H9 (cell line): ENCODE results near the gene ITIH2. TPM values are rescaled to one million over a fixed set of nuclear protein-coding genes. Genes with fewer than 3 reads are reported as not detected.

Source experiments
- DNase-seq: peaks from one replicate; pipeline ENCODE4 v3.0.0-alpha.2; 2017
- H2AFZ ChIP-seq: one replicate; pipeline ENCODE4 v1.6.1; 2013; ENCODE audit warnings: mild to moderate bottlenecking, low read length, control low read depth, moderate library complexity
- H2AK5ac ChIP-seq: 2 replicates; pipeline ENCODE4 v1.6.1; 2013; ENCODE audit warnings: low read length, control low read depth, mixed read lengths; ENCODE audit not compliant: insufficient read length
- H2BK120ac ChIP-seq: one replicate; pipeline ENCODE4 v1.6.1; 2013; ENCODE audit warnings: low read depth, mild to moderate bottlenecking, low read length, control low read depth, inconsistent platforms; ENCODE audit not compliant: poor library complexity, severe bottlenecking
- H2BK12ac ChIP-seq: 2 replicates; pipeline ENCODE4 v1.6.1; 2013; ENCODE audit warnings: low read length, control low read depth, mixed read lengths, low read depth; ENCODE audit not compliant: insufficient read length
- H2BK15ac ChIP-seq: 2 replicates; pipeline ENCODE4 v1.6.1; 2013; ENCODE audit warnings: low read depth, low read length, control low read depth
- H2BK20ac ChIP-seq: one replicate; pipeline ENCODE4 v1.6.1; 2013; ENCODE audit warnings: low read depth, mild to moderate bottlenecking, low read length, control low read depth, inconsistent platforms; ENCODE audit not compliant: poor library complexity, severe bottlenecking
- H2BK5ac ChIP-seq: 2 replicates; pipeline ENCODE4 v1.6.1; 2013; ENCODE audit warnings: low read length, control low read depth, mixed read lengths; ENCODE audit not compliant: insufficient read length
- H3K14ac ChIP-seq: 2 replicates; pipeline ENCODE4 v1.6.1; 2013; ENCODE audit warnings: low read length, control low read depth; ENCODE audit not compliant: insufficient read depth
- H3K18ac ChIP-seq: 2 replicates; pipeline ENCODE4 v1.6.1; 2013; ENCODE audit warnings: low read depth, mild to moderate bottlenecking, mixed read lengths, low read length, control low read depth; ENCODE audit not compliant: insufficient read length
- H3K23ac ChIP-seq: 2 replicates; pipeline ENCODE4 v1.6.1; 2013; ENCODE audit warnings: low read length, control low read depth, mixed read lengths, low read depth; ENCODE audit not compliant: insufficient read length
- H3K23me2 ChIP-seq: 2 replicates; pipeline ENCODE4 v1.6.1; 2013; ENCODE audit warnings: low read depth, mild to moderate bottlenecking, mixed read lengths, low read length, control low read depth; ENCODE audit not compliant: insufficient read length, poor library complexity, severe bottlenecking
- H3K27ac ChIP-seq: 2 replicates; pipeline ENCODE4 v1.5.1; 2013; ENCODE audit warnings: low read length, control low read depth, mixed read lengths, low read depth; ENCODE audit not compliant: insufficient read length
- H3K27me3 ChIP-seq: 2 replicates; pipeline ENCODE4 v1.6.1; 2013; ENCODE audit warnings: low read length, control low read depth, inconsistent platforms; ENCODE audit not compliant: insufficient read depth
- H3K4ac ChIP-seq: 2 replicates; pipeline ENCODE4 v1.6.1; 2013; ENCODE audit warnings: low read depth, mild to moderate bottlenecking, control low read depth, inconsistent platforms, low read length, moderate library complexity
- H3K4me1 ChIP-seq: 2 replicates; pipeline ENCODE4 v1.6.1; 2013; ENCODE audit warnings: low read length, control low read depth, inconsistent platforms; ENCODE audit not compliant: insufficient read depth
- H3K4me2 ChIP-seq: 2 replicates; pipeline ENCODE4 v1.6.1; 2013; ENCODE audit warnings: low read length, control low read depth, mixed read lengths; ENCODE audit not compliant: insufficient read length, insufficient read depth
- H3K56ac ChIP-seq: 2 replicates; pipeline ENCODE4 v1.6.1; 2013; ENCODE audit warnings: low read depth, mild to moderate bottlenecking, mixed read lengths, low read length, control low read depth; ENCODE audit not compliant: insufficient read length
- H3K79me1 ChIP-seq: 2 replicates; pipeline ENCODE4 v1.6.1; 2013; ENCODE audit warnings: low read depth, mild to moderate bottlenecking, moderate library complexity, low read length, control low read depth, inconsistent platforms; ENCODE audit not compliant: insufficient read depth, poor library complexity, severe bottlenecking
- H3K79me2 ChIP-seq: 2 replicates; pipeline ENCODE4 v1.6.1; 2013; ENCODE audit warnings: low read length, control low read depth, inconsistent platforms; ENCODE audit not compliant: insufficient read depth
- H3K9ac ChIP-seq: 2 replicates; pipeline ENCODE4 v1.6.1; 2013; ENCODE audit warnings: low read length, control low read depth, mixed read lengths; ENCODE audit not compliant: insufficient read length; ENCODE audit errors: extremely low read depth
- H3K9me3 ChIP-seq: one replicate; pipeline ENCODE4 v1.6.1; 2013; ENCODE audit warnings: low read depth, low read length, inconsistent platforms; ENCODE audit not compliant: control insufficient read depth
- H3T11ph ChIP-seq: one replicate; pipeline ENCODE4 v1.6.1; 2013; ENCODE audit warnings: mild to moderate bottlenecking, low read length, control low read depth, inconsistent platforms
- H4K20me1 ChIP-seq: one replicate; pipeline ENCODE4 v1.6.1; 2013; ENCODE audit not compliant: control insufficient read depth, insufficient read length, insufficient read depth
- H4K5ac ChIP-seq: 2 replicates; pipeline ENCODE4 v1.6.1; 2013; ENCODE audit warnings: low read depth, mild to moderate bottlenecking, mixed read lengths, low read length, control low read depth; ENCODE audit not compliant: insufficient read length
- H4K8ac ChIP-seq: replicated peaks from 2 replicates; pipeline ENCODE4 v1.6.1; 2013; ENCODE audit warnings: low read length, control low read depth, mixed read lengths, low read depth; ENCODE audit not compliant: insufficient read length
- H4K91ac ChIP-seq: 2 replicates; pipeline ENCODE4 v1.6.1; 2013; ENCODE audit warnings: low read depth, mild to moderate bottlenecking, moderate library complexity, mixed read lengths, low read length, control low read depth; ENCODE audit not compliant: insufficient read length
- H3K27ac Mint-ChIP-seq, 3 experiments: 2 replicates in 2 of 3; 3 replicates in 1 of 3; pipeline ENCODE4 v1.8.0; 2020 to 2021; ENCODE audit warnings: mixed read lengths in 3 of 3, mild to moderate bottlenecking in 1 of 3, moderate library complexity in 1 of 3
- H3K27me3 Mint-ChIP-seq: 2 replicates; pipeline ENCODE4 v1.8.0; 2021; ENCODE audit warnings: low read depth, mild to moderate bottlenecking, moderate library complexity, mixed read lengths
- H3K36me3 Mint-ChIP-seq, 3 experiments: 2 replicates in 2 of 3; 3 replicates in 1 of 3; pipeline ENCODE4 v1.8.0; 2020 to 2021; ENCODE audit warnings: low read depth in 3 of 3, mixed read lengths in 3 of 3; ENCODE audit not compliant: insufficient read depth in 1 of 3
- H3K4me1 Mint-ChIP-seq, 2 experiments: 2 replicates each; pipeline ENCODE4 v1.8.0; 2020; ENCODE audit warnings: mixed read lengths in 2 of 2
- H3K4me3 Mint-ChIP-seq, 2 experiments: 2 replicates in 1 of 2; 3 replicates in 1 of 2; pipeline ENCODE4 v1.8.0; 2020 to 2021; ENCODE audit warnings: mild to moderate bottlenecking in 2 of 2, mixed read lengths in 2 of 2, moderate library complexity in 1 of 2
- H3K9me3 Mint-ChIP-seq, 2 experiments: 2 replicates in 1 of 2; 3 replicates in 1 of 2; pipeline ENCODE4 v1.8.0; 2020; ENCODE audit warnings: mild to moderate bottlenecking in 2 of 2, mixed read lengths in 2 of 2, moderate library complexity in 1 of 2
- WGBS: extraction: QIAGEN DNeasy Blood & Tissue Kit; methylation state at CpG from one replicate; pipeline ENCODE4 v1.1.7; 2013; ENCODE audit warnings: missing lambda C conversion rate, low lambda C conversion rate, mixed read lengths; ENCODE audit not compliant: insufficient read length; ENCODE audit errors: extremely low coverage; 5-methylcytosine and 5-hydroxymethylcytosine counted together
- total RNA-seq: library from RNA; stranded (reverse); gene quantifications from 2 replicates; pipeline ENCODE4 v1.2.1, GENCODE V29; 2021
- TF ChIP-seq, protein P1 (sequence below): fragments of 200-600 bp; sonication (generic); conservative IDR thresholded peaks from 3 replicates; pipeline ENCODE4 v1.8.0; 2021; ENCODE audit warnings: antibody characterized with exemption, mild to moderate bottlenecking

Gene ITIH2
- total RNA-seq, 1 experiment from 2014 or later, result not detected

DNA sequence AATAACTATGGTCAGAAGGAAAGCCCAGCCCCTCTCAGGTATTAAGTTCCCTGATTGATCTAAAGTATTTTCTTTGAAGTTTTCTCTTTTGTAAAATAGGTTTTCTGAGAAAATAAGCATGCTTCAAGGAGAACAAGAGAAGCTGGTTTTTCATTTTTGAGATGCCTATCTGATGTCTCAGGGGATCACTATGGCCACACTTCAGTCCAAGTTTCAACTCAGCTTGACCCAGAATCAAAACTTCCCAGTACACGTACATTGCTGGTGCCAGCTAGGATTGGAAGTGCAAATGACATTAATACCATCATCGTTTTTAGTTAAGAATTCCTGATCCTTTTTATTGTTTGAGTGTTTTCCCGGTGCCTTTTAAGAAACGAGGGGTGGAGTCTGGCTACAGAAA lies 43.6 kb upstream of the ITIH2 start:
- Histone ChIP-seq H3K79me1 (no peaks in the 10 kb centered on the region), H2BK20ac (no peak overlapping the region), H3K4ac (no peak overlapping the region), H2BK15ac (no peak overlapping the region), H2AK5ac (no peak overlapping the region), H3K18ac (no peak overlapping the region), H3K79me2 (no peaks in the 10 kb centered on the region), H3T11ph (no peak overlapping the region), H3K27me3 (no peaks in the 10 kb centered on the region), H2BK12ac (no peak overlapping the region), H2BK5ac (no peak overlapping the region), H2BK120ac (no peak overlapping the region), H4K91ac (no peak overlapping the region), H3K9me3 (no peaks in the 10 kb centered on the region), H3K23me2 (no peaks in the 10 kb centered on the region), H4K20me1 (no peaks in the 10 kb centered on the region), H3K4me1 (no peaks in the 10 kb centered on the region), H3K9ac (no peak overlapping the region), H3K23ac (no peak overlapping the region), H4K8ac (no peak overlapping the region), H3K27ac (no peak overlapping the region), H3K14ac (no peak overlapping the region), H3K4me2 (no peak overlapping the region), H3K56ac (no peak overlapping the region), H2AFZ (no peak overlapping the region), H4K5ac (no peak overlapping the region)
- Mint-ChIP-seq H3K4me3 (no peak overlapping the region), H3K27ac (no peak overlapping the region), H3K9me3 (no peaks in the 10 kb centered on the region), H3K36me3 (no peaks in the 10 kb centered on the region), H3K27me3 (peaks cover 18% of the 10 kb centered on the region), H3K4me1 (no peaks in the 10 kb centered on the region)
- DNase-seq, result no peak
- TF ChIP-seq, protein P1, sequence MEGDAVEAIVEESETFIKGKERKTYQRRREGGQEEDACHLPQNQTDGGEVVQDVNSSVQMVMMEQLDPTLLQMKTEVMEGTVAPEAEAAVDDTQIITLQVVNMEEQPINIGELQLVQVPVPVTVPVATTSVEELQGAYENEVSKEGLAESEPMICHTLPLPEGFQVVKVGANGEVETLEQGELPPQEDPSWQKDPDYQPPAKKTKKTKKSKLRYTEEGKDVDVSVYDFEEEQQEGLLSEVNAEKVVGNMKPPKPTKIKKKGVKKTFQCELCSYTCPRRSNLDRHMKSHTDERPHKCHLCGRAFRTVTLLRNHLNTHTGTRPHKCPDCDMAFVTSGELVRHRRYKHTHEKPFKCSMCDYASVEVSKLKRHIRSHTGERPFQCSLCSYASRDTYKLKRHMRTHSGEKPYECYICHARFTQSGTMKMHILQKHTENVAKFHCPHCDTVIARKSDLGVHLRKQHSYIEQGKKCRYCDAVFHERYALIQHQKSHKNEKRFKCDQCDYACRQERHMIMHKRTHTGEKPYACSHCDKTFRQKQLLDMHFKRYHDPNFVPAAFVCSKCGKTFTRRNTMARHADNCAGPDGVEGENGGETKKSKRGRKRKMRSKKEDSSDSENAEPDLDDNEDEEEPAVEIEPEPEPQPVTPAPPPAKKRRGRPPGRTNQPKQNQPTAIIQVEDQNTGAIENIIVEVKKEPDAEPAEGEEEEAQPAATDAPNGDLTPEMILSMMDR, result no peak
- no CpG with 5 or more reads among the region's 4 CpGs for WGBS
